Esophagus (tissue), 2 donors: ENCODE data around the gene PTPRE. TPM values are rescaled to one million over a fixed set of nuclear protein-coding genes. Genes with fewer than 3 reads are reported as not detected.

Experiments used
- H3K27ac ChIP-seq, 2 donors: one replicate each; pipeline ENCODE4 v1.5.1; 2013; ENCODE audit warnings: low read depth in 2 of 2, mild to moderate bottlenecking in 2 of 2, inconsistent platforms in 1 of 2, low read length in 1 of 2, moderate library complexity in 1 of 2
- H3K27me3 ChIP-seq, 2 donors: one replicate each; pipeline ENCODE4 v1.6.1; 2013; ENCODE audit warnings: low read length in 2 of 2, control low read depth in 1 of 2, mild to moderate bottlenecking in 1 of 2; ENCODE audit not compliant: insufficient read depth in 2 of 2, control insufficient read depth in 1 of 2
- H3K36me3 ChIP-seq, 2 donors: one replicate each; pipeline ENCODE4 v1.6.1; 2013; ENCODE audit warnings: low read length in 1 of 2; ENCODE audit not compliant: control insufficient read depth in 2 of 2, insufficient read depth in 2 of 2
- H3K4me1 ChIP-seq, 2 donors: one replicate each; pipeline ENCODE4 v1.6.1; 2013; ENCODE audit warnings: low read length in 1 of 2; ENCODE audit not compliant: control insufficient read depth in 2 of 2, insufficient read depth in 2 of 2
- H3K4me3 ChIP-seq, 2 donors: one replicate each; pipeline ENCODE4 v1.5.1; 2013; ENCODE audit warnings: low read length in 2 of 2, mild to moderate bottlenecking in 2 of 2, low read depth in 1 of 2, moderate library complexity in 1 of 2
- H3K9me3 ChIP-seq, 2 donors: one replicate each; pipeline ENCODE4 v1.6.1; 2013; ENCODE audit warnings: mild to moderate bottlenecking in 2 of 2, low read depth in 1 of 2, low read length in 1 of 2, moderate library complexity in 1 of 2; ENCODE audit not compliant: control insufficient read depth in 2 of 2, insufficient read depth in 1 of 2
- WGBS, 2 donors: extraction: QIAGEN DNeasy Blood & Tissue Kit; methylation state at CpG; one replicate each; pipeline ENCODE4 v1.1.7; 2013; 5-methylcytosine and 5-hydroxymethylcytosine counted together
- polyA plus RNA-seq, 2 donors: library from polyadenylated mRNA; stranded (reverse); fragments of 200-250 nt; gene quantifications; one replicate each; pipeline ENCODE4 v1.2.3, GENCODE V29; 2013
- donor health status: healthy with polysubstance abuse.
- donor health status: Bipolar disorder and iron deficiency.

Gene PTPRE
- polyA plus RNA-seq, 2 donors: 3.8 to 5.5 TPM

DNA sequence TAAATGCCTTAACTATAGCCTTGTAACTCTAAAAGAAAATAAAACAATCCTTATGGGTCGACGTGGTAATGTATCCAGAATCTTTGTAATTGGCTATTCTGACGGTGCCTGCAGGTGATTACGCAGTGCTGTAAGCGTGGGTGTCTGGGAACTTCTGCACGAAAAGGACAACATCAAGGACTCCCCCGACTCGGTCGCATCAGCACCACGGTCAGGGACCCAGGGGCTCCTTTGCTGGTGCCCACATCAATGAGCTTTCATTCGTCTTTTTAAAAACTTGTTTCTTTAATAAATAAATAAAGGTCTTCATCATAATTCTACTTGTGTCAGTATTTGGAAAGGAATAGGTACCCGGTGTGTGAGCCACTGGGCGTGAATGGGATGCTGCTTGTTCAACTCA, 206.1 kb downstream of the PTPRE start:
- H3K27me3 ChIP-seq: no peaks in the 10 kb centered on the region
- no peaks in the 10 kb centered on the region for H3K4me1 ChIP-seq
- WGBS, 2 donors: 94 to 96% methylated on average over 13 of the region's 13 CpGs
- no peak overlapping the region for H3K27ac ChIP-seq
- no peaks in the 10 kb centered on the region for H3K9me3 ChIP-seq
- H3K36me3 ChIP-seq: peaks cover 0 to 3% of the 10 kb centered on the region in 2 donors
- no peak overlapping the region for H3K4me3 ChIP-seq

DNA sequence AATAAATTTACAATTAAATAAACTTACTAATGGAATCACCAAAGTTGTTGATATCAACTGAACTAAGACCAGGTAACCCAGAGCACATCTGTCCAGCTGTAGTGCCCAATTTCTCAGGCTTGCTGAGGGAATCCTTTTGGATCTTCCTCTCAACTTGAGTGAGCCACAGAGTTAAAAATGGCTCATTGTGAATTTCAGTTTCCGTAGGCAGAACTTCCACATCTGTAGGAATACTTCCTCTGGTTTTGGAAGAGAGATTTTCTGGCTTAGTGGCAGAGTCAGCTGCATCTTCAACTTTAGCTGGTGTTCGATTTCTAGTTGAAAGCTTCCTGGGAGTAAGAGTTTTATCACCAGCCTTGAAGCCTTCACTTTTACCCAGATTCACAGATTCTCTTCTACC, 208.0 kb downstream of the PTPRE start:
- H3K27me3 ChIP-seq: no peaks in the 10 kb centered on the region
- H3K36me3 ChIP-seq: no peaks in the 10 kb centered on the region
- 88 to 96% methylated on average over 2 of the region's 2 CpGs for WGBS, 2 donors
- H3K4me3 ChIP-seq: no peak overlapping the region
- H3K27ac ChIP-seq: no peak overlapping the region
- H3K9me3 ChIP-seq: no peaks in the 10 kb centered on the region
- H3K4me1 ChIP-seq: no peaks in the 10 kb centered on the region

DNA sequence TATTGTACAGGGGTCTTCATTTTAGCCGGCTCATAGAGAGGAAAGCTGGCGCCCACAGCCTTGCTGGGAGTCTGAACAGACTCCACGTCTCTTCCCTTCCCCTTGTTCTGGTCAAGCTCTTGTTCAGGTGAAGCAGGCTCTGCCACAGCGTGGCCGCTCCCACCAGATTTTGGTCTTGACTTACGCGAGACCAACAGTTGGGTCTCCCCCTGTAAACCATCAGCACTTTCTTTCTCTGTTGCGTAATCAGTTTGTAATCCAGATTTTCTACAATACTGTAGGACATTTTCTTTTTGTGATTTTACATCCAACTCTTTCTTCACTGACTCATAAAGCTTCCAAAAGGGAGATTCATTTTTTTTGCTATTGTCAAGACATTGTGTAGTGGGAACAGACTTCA, 208.5 kb downstream of the PTPRE start:
- Histone ChIP-seq H3K4me1 (no peaks in the 10 kb centered on the region), H3K9me3 (no peaks in the 10 kb centered on the region), H3K27ac (no peak overlapping the region), H3K27me3 (no peaks in the 10 kb centered on the region), H3K36me3 (no peaks in the 10 kb centered on the region), H3K4me3 (no peak overlapping the region)
- 97 to 99% methylated on average over 8 of the region's 8 CpGs for WGBS, 2 donors

- no peak overlapping the region for H3K27ac ChIP-seq
- no peaks in the 10 kb centered on the region for H3K36me3 ChIP-seq
- H3K4me1 ChIP-seq: no peaks in the 10 kb centered on the region
- no peaks in the 10 kb centered on the region for H3K9me3 ChIP-seq
- no peaks in the 10 kb centered on the region for H3K27me3 ChIP-seq
- no peak overlapping the region for H3K4me3 ChIP-seq
- 80 to 86% methylated on average over 4 of the region's 4 CpGs for WGBS, 2 donors
These were observed 209.3 kb downstream of the PTPRE start for GRCh38 chr10:128116187-128116586.

DNA sequence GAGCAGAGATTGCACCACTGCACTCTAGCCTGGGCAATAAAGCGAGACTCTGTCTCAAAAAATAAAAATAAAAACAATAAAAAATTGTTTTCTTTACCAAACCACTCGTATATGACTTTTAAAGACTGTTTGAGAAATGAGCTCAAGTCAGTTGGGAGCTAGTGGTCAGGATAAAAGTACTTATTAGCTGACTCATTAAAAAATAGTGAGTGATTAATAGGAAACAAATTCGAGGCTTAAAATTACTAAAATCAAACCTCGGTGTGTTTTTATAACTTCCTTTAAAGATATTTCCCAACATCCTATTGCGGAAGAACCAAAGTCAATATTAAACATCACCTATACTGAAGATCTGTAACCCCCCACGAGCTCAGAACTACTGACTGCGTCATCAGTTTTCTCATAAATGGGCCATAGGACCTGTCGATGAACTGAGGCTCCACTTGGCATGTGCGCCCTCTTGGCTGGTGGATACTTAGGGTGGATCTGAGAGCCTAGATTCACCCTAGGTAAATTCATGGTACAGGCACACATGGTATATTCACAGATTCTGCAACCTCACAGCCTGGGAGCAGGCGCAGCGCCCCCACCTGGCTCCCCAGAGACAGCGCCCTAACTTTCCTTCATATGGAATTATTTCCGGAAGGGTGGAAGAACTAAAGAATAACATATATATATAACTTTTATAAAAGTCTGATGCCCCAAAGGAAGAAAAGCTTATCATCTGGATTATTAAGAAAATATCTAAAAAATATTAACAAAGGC, 210.1 kb downstream of the PTPRE start:
- Histone ChIP-seq H3K4me1 (no peaks in the 10 kb centered on the region), H3K4me3 (no peak overlapping the region), H3K9me3 (no peaks in the 10 kb centered on the region), H3K27ac (no peak overlapping the region), H3K27me3 (no peaks in the 10 kb centered on the region), H3K36me3 (no peaks in the 10 kb centered on the region)
- WGBS, 2 donors: 83 to 93% methylated on average over 13 of the region's 13 CpGs

DNA sequence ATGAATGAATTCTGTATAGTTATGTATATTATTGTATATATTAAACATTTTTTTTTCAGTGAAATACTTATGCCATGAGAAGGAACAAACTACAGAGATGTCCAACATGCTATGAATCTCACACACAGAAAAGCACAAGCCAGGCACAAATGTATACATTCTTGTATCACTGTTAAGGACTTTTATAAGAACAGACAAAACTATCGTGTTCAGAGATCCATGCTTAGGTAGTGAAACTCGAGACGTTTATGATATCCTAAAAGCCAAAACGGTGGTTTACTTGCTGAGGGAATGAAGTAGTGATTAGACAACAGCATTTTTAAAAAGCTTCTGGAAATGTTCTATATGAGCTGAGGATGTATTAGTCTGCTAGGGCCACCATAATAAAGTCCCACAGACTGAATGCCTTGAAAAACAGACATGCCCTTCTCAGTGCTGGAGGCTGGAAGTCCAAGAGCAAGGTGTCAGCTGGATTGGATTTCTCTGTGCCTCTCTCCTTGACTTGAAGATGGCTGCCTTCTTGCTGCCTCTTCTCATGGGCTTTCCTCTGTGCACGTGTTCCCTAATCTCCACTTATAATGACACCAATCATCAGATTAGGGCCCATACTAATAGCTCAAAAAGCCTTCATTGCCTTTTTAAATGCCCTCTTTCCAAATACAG, 215.0 kb downstream of the PTPRE start:
- Histone ChIP-seq H3K36me3 (no peaks in the 10 kb centered on the region), H3K4me1 (peaks cover 4 to 7% of the 10 kb centered on the region in 2 donors), H3K27me3 (no peaks in the 10 kb centered on the region), H3K9me3 (no peaks in the 10 kb centered on the region), H3K4me3 (no peak overlapping the region), H3K27ac (no peak overlapping the region)
- 93 to 94% methylated on average over 5 of the region's 5 CpGs for WGBS, 2 donors

DNA sequence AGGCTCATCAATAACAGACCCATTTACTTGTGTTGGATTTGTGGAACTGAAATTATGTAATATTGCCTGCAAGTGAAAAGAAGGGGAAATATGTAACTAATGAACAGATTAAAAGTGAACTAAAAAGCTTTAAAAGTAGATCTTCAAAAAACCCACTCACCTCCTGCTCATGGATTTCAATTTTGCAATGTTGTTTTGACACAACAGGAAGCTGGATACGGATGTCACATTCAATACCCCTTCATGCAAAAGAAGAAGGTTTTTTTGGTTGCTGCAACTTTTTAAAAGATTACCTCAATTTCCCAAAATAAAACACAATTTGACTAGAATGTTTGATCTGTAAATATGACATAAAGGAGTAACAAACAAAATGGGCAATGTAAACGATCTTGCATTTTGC, 216.0 kb downstream of the PTPRE start:
- Histone ChIP-seq H3K27me3 (no peaks in the 10 kb centered on the region), H3K27ac (no peak overlapping the region), H3K4me3 (no peak overlapping the region), H3K9me3 (no peaks in the 10 kb centered on the region), H3K36me3 (no peaks in the 10 kb centered on the region), H3K4me1 (peaks cover 4 to 7% of the 10 kb centered on the region in 2 donors)
- 87% methylated on average over 2 of the region's 2 CpGs for WGBS, 2 donors

GRCh38 chr10:128123846-128124245, 216.9 kb downstream of the PTPRE start:
- Histone ChIP-seq H3K27me3 (no peaks in the 10 kb centered on the region), H3K4me3 (no peak overlapping the region), H3K36me3 (no peaks in the 10 kb centered on the region), H3K9me3 (no peaks in the 10 kb centered on the region), H3K27ac (no peak overlapping the region), H3K4me1 (peaks cover 4 to 7% of the 10 kb centered on the region in 2 donors)

DNA sequence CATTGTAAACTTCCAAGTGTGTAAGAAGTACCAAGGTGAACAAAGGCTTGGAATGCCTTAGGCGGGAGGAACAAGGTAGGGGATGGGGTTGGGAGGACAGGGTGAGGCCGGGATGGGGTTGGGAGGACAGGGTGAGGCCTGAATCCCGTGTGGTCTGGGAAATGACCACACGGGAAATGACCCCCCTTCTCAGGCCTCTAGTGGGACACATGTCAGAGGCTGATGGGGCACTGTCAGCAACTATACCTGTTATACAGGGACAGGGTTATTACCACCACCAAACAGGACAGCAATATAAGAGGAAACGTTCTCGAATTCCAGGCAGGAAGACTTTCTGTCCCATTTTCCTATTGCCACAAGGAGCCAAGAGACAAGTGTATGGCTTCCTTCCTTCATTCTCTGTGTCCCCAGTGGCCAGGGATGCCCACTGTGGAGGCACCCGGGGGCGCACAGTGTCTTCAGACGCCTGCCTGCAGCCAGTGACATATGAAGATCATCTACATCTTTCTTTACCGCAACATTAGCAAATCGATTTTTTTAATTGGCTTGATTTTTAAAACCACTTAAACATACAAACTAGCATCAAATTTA, 218.0 kb downstream of the PTPRE start:
- Histone ChIP-seq H3K27me3 (no peaks in the 10 kb centered on the region), H3K27ac (no peak overlapping the region), H3K4me3 (peak overlapping the region; percentile 55 to 75), H3K36me3 (no peaks in the 10 kb centered on the region), H3K9me3 (no peaks in the 10 kb centered on the region), H3K4me1 (peaks cover 4 to 7% of the 10 kb centered on the region in 2 donors)
- 29 to 33% methylated on average over 11 of the region's 11 CpGs for WGBS, 2 donors
